Measurements from ENCODE around the gene TEX14. TPM values are rescaled to one million over a fixed set of nuclear protein-coding genes. Genes with fewer than 3 reads are reported as not detected.
"Not testable (repeated sequence)": the region's sequence is repeated elsewhere in the genome, so short reads cannot be mapped to it uniquely, and the experiment has no call there.

The TEX14 gene
- total and polyA plus RNA-seq, 4 donors, result 0.16 to 0.24 (median 0.18) TPM; not detected in 1

DNA sequence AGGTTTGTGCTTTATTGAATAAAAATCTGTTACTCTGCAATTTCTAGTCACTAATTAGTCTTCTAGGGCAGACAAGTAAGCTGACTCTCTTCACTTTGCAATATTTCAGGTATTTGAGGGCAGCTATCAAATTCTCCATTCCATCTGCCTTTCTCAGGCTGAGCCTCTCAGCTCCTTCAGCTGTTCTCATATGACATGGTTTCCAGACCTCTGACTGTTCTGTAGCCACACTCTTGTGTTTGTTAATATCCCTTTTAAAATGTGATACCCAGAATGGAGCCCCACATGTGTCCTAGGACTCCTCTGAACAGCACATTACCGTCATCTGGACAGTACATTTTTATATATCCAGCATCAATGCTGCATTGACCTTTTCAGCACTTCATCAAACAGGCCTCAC lies 131.3 kb downstream of the TEX14 start:
- ATAC-seq (ENCODE audit: low FRiP score), result no peak
- intact Hi-C loops (cut with DNase I), result no loop called here

DNA sequence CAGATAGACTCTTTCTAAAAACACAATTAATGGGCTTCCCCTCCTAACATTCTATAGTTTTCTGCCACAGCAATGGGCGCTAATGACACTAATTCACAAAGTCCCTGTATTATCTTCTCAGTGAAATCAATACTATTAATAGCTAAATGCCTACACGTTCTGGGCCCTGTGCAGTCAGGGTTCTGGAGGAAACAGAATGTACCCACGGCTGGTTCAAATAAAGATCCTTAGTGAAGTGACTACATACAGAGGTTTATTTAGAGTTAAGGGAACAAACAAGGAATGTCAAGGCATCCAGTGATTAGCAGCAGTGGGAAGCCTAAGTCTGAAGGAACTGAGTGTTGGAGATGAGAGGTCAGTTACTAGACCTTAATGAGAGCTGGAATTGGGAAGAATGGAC lies 133.9 kb downstream of the TEX14 start:
- no peak for DNase-seq
- intact Hi-C loops (cut with DNase I), result no loop called here
- Histone ChIP-seq H3K9me3 (ENCODE audit: control insufficient read depth, low read length) (no peaks in the 10 kb centered on the region), H3K36me3 (ENCODE audit: control insufficient read depth in 1 of 2, insufficient read depth in 2 of 2, low read length in 1 of 2) (no peaks in the 10 kb centered on the region), H3K4me1 (ENCODE audit: control insufficient read depth in 1 of 2, insufficient read depth in 2 of 2, low read length in 2 of 2) (no peaks in the 10 kb centered on the region), H3K27ac (ENCODE audit: low read depth in 1 of 2, low read length in 2 of 2) (no peak overlapping the region), H3K4me3 (ENCODE audit: low read length in 2 of 2) (no peak overlapping the region), H3K27me3 (ENCODE audit: control insufficient read depth in 1 of 2, insufficient read depth in 2 of 2, low read length in 1 of 2) (no peaks in the 10 kb centered on the region)
- WGBS, 2 donors, result 70 to 79% methylated on average over 3 of the region's 3 CpGs
- ATAC-seq (ENCODE audit: low FRiP score), result no peak

More for the DNA sequence above, 131.3 kb downstream of the TEX14 start:
- Histone ChIP-seq H3K4me1 (ENCODE audit: control insufficient read depth in 1 of 2, insufficient read depth in 2 of 2, low read length in 2 of 2) (no peaks in the 10 kb centered on the region), H3K4me3 (ENCODE audit: low read length in 2 of 2) (no peak overlapping the region), H3K36me3 (ENCODE audit: control insufficient read depth in 1 of 2, insufficient read depth in 2 of 2, low read length in 1 of 2) (no peaks in the 10 kb centered on the region), H3K27me3 (ENCODE audit: control insufficient read depth in 1 of 2, insufficient read depth in 2 of 2, low read length in 1 of 2) (no peaks in the 10 kb centered on the region), H3K9me3 (ENCODE audit: control insufficient read depth, low read length) (no peaks in the 10 kb centered on the region), H3K27ac (ENCODE audit: low read depth in 1 of 2, low read length in 2 of 2) (no peak overlapping the region)
- no peak for DNase-seq
- 59 to 73% methylated on average over 1 of the region's 1 CpG for WGBS, 2 donors

DNA sequence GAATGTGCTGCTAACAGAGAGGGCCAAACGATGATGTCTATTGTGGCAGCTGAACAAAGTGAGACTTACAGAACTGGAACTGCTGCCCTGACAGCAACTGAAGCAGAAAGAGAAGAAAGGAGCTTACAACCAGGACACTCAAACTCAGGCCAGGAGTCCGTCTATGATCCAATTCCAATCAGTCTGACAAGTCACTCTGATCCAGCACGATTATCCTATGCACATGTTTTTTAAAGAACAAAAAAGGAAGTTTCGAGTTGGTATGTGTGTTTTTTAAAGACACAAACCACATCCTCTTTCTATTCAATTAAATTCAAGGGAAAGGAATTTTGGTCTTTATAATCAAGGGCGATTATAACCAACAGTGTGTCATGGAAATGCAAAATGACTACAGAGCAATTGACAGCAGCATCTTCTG lies 135.0 kb downstream of the TEX14 start:
- 65% methylated on average over 5 of the region's 5 CpGs for WGBS, 2 donors
- ATAC-seq (ENCODE audit: low FRiP score), result no peak

GRCh38 chr17:58555109-58555508 lies 136.7 kb downstream of the TEX14 start:
- 90 to 91% methylated on average over 3 of the region's 3 CpGs for WGBS, 2 donors
- ATAC-seq (ENCODE audit: low FRiP score); intact Hi-C loops (cut with DNase I); H3K4me3 ChIP-seq (ENCODE audit: low read length in 2 of 2); H3K27me3 ChIP-seq (ENCODE audit: control insufficient read depth in 1 of 2, insufficient read depth in 2 of 2, low read length in 1 of 2); H3K9me3 ChIP-seq (ENCODE audit: control insufficient read depth, low read length); H3K36me3 ChIP-seq (ENCODE audit: control insufficient read depth in 1 of 2, insufficient read depth in 2 of 2, low read length in 1 of 2); H3K27ac ChIP-seq (ENCODE audit: low read depth in 1 of 2, low read length in 2 of 2); H3K4me1 ChIP-seq (ENCODE audit: control insufficient read depth in 1 of 2, insufficient read depth in 2 of 2, low read length in 2 of 2); DNase-seq: not testable (repeated sequence)

More for the DNA sequence above, 135.0 kb downstream of the TEX14 start:
- H3K4me3 ChIP-seq (ENCODE audit: low read length in 2 of 2), result no peak overlapping the region
- no peaks in the 10 kb centered on the region for H3K27me3 ChIP-seq (ENCODE audit: control insufficient read depth in 1 of 2, insufficient read depth in 2 of 2, low read length in 1 of 2)
- no peak overlapping the region for H3K27ac ChIP-seq (ENCODE audit: low read depth in 1 of 2, low read length in 2 of 2)
- no peak for DNase-seq
- H3K4me1 ChIP-seq (ENCODE audit: control insufficient read depth in 1 of 2, insufficient read depth in 2 of 2, low read length in 2 of 2), result no peaks in the 10 kb centered on the region
- no peaks in the 10 kb centered on the region for H3K9me3 ChIP-seq (ENCODE audit: control insufficient read depth, low read length)
- intact Hi-C loops (cut with DNase I), result no loop called here
- no peaks in the 10 kb centered on the region for H3K36me3 ChIP-seq (ENCODE audit: control insufficient read depth in 1 of 2, insufficient read depth in 2 of 2, low read length in 1 of 2)

DNA sequence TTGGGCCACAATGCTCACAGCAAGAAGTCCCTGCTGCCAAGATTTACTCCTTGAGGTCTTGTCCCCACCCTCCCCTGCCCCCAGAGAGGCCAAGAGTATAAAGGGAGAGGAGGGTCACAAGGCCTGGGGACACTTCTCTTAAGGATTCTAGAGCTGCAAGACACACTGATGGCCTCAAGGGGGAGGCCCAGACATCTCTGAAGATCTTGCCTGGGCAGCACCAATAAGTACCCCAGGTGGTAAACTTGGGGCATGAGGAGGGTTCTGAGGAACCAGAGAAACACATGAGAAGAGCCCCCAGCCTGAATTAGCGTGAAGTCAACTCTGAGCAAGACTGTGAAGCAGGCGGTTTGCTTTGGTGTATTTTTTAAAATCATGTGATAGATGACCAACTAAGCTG lies 150.6 kb downstream of the TEX14 start:
- whole genome bisulfite sequencing, 2 donors, result 80 to 87% methylated on average over 2 of the region's 2 CpGs
- DNase-seq (no peak), ATAC-seq (ENCODE audit: low FRiP score) (no peak)
- H3K9me3 ChIP-seq (ENCODE audit: control insufficient read depth, low read length), result no peaks in the 10 kb centered on the region
- no peaks in the 10 kb centered on the region for H3K4me1 ChIP-seq (ENCODE audit: control insufficient read depth in 1 of 2, insufficient read depth in 2 of 2, low read length in 2 of 2)
- H3K27me3 ChIP-seq (ENCODE audit: control insufficient read depth in 1 of 2, insufficient read depth in 2 of 2, low read length in 1 of 2), result no peaks in the 10 kb centered on the region
- no peak overlapping the region for H3K4me3 ChIP-seq (ENCODE audit: low read length in 2 of 2)
- H3K27ac ChIP-seq (ENCODE audit: low read depth in 1 of 2, low read length in 2 of 2), result no peak overlapping the region
- intact Hi-C loops (cut with DNase I), result no loop called here
- H3K36me3 ChIP-seq (ENCODE audit: control insufficient read depth in 1 of 2, insufficient read depth in 2 of 2, low read length in 1 of 2), result no peaks in the 10 kb centered on the region

DNA sequence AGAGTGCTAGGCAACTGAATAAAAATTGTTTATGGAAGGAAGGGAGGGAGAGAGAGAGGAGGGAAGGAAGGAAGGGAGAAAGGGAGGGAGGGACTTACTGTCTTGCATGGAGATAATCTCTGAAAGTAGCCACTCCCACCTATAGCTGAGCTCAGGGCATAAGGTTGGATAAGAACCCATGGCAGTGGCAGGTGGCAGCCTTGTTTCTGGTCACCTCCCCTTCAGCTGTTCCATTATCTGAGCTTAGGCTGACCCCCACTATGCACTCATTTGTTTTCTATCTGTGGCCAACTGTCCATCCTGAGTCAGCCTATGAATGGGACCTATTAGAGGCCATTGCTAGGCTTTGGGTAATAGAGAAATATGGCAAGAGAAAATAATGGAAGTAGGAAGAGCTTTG lies 152.1 kb downstream of the TEX14 start:
- no peaks in the 10 kb centered on the region for H3K4me1 ChIP-seq (ENCODE audit: control insufficient read depth in 1 of 2, insufficient read depth in 2 of 2, low read length in 2 of 2)
- DNase-seq, result no peak
- ATAC-seq (ENCODE audit: low FRiP score), result no peak
- H3K27ac ChIP-seq (ENCODE audit: low read depth in 1 of 2, low read length in 2 of 2), result no peak overlapping the region
- H3K36me3 ChIP-seq (ENCODE audit: control insufficient read depth in 1 of 2, insufficient read depth in 2 of 2, low read length in 1 of 2), result no peaks in the 10 kb centered on the region
- intact Hi-C loops (cut with DNase I), result no loop called here
- H3K4me3 ChIP-seq (ENCODE audit: low read length in 2 of 2), result no peak overlapping the region
- no peaks in the 10 kb centered on the region for H3K27me3 ChIP-seq (ENCODE audit: control insufficient read depth in 1 of 2, insufficient read depth in 2 of 2, low read length in 1 of 2)
- no peaks in the 10 kb centered on the region for H3K9me3 ChIP-seq (ENCODE audit: control insufficient read depth, low read length)

DNA sequence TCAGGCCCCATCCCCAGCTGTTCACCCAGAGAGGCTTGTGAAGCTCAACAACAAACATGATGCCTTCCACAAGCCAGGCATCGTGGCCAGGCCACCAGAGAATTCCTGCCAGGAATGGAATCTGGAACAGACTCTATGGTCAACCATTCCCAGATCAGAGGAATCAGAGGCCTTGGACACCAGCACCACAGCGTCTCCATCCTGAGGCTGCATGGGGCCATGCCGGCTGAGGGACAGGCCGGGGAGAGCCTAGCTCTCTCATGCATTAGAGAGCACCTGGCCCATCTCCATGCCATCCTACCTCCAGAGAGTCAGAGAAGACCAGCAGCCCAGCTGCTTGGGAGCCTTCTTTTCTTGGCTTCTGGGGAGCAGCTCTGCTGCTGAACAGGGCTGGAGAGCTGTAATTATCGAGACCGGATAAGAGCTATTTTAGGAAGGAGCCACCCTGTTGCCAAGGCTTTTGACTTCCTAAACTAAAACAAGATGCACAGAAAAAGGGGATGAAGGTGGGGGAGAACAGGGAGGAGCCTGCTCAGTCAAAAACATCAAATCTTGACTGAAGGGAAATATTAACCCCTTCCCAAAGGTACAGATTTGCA lies 152.9 kb downstream of the TEX14 start:
- 41 to 43% methylated on average over 6 of the region's 6 CpGs for WGBS, 2 donors
- H3K4me1 ChIP-seq (ENCODE audit: control insufficient read depth in 1 of 2, insufficient read depth in 2 of 2, low read length in 2 of 2), result no peaks in the 10 kb centered on the region
- ATAC-seq (ENCODE audit: low FRiP score), result no peak
- H3K27me3 ChIP-seq (ENCODE audit: control insufficient read depth in 1 of 2, insufficient read depth in 2 of 2, low read length in 1 of 2), result no peaks in the 10 kb centered on the region
- H3K4me3 ChIP-seq (ENCODE audit: low read length in 2 of 2), result no peak overlapping the region
- no peaks in the 10 kb centered on the region for H3K9me3 ChIP-seq (ENCODE audit: control insufficient read depth, low read length)
- DNase-seq, result no peak
- H3K36me3 ChIP-seq (ENCODE audit: control insufficient read depth in 1 of 2, insufficient read depth in 2 of 2, low read length in 1 of 2), result no peaks in the 10 kb centered on the region
- H3K27ac ChIP-seq (ENCODE audit: low read depth in 1 of 2, low read length in 2 of 2), result no peak overlapping the region
- intact Hi-C loops (cut with DNase I), result no loop called here

DNA sequence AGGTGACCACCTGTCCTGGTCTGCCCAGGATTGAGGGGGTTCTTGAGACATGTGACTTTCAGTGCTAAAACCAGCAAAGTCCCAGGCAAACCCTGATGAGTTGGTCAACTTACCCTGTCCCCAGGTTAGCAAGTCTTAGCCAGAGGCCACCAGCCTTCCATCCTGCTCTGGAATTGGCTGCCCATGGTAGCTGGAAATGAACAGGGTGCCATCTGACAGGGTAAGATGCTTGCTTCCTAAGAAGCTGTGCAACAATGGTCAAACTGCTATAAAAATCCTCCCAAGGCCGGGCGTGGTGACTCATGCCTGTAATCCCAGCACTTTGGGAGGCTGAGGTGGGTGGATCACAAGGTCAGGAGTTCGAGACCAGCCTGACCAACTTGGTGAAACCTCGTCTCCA lies 154.6 kb downstream of the TEX14 start:
- intact Hi-C loops (cut with DNase I), result no loop called here
- Histone ChIP-seq H3K4me3 (ENCODE audit: low read length in 2 of 2) (no peak overlapping the region), H3K4me1 (ENCODE audit: control insufficient read depth in 1 of 2, insufficient read depth in 2 of 2, low read length in 2 of 2) (no peaks in the 10 kb centered on the region), H3K27me3 (ENCODE audit: control insufficient read depth in 1 of 2, insufficient read depth in 2 of 2, low read length in 1 of 2) (no peaks in the 10 kb centered on the region), H3K36me3 (ENCODE audit: control insufficient read depth in 1 of 2, insufficient read depth in 2 of 2, low read length in 1 of 2) (no peaks in the 10 kb centered on the region), H3K27ac (ENCODE audit: low read depth in 1 of 2, low read length in 2 of 2) (no peak overlapping the region), H3K9me3 (ENCODE audit: control insufficient read depth, low read length) (no peaks in the 10 kb centered on the region)
- ATAC-seq (ENCODE audit: low FRiP score) (no peak), DNase-seq (no peak)
- 91 to 93% methylated on average over 4 of the region's 4 CpGs for WGBS, 2 donors

DNA sequence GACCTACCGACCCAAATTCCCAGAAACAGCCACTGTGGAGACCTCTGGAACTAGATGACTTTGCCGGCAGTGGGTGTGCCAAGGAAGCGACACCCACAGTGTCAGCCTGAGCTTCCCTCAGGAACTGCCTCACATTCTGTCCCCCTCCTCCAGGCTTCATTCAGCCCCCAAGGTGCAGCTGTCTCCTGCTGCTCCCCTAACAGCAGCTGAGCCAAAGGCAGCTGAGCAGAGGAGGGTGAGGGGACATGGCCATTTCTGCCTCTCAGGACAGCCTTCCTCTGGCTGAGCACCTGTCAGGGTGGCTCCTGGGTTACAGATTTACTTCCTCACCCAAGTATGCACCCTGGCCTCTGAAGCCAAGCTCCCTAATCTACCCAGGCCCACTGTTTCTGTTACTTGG lies 155.3 kb downstream of the TEX14 start:
- Histone ChIP-seq H3K4me3 (ENCODE audit: low read length in 2 of 2) (no peak overlapping the region), H3K4me1 (ENCODE audit: control insufficient read depth in 1 of 2, insufficient read depth in 2 of 2, low read length in 2 of 2) (no peaks in the 10 kb centered on the region), H3K36me3 (ENCODE audit: control insufficient read depth in 1 of 2, insufficient read depth in 2 of 2, low read length in 1 of 2) (no peaks in the 10 kb centered on the region), H3K9me3 (ENCODE audit: control insufficient read depth, low read length) (no peaks in the 10 kb centered on the region), H3K27ac (ENCODE audit: low read depth in 1 of 2, low read length in 2 of 2) (no peak overlapping the region), H3K27me3 (ENCODE audit: control insufficient read depth in 1 of 2, insufficient read depth in 2 of 2, low read length in 1 of 2) (no peaks in the 10 kb centered on the region)
- ATAC-seq (ENCODE audit: low FRiP score) (no peak), DNase-seq (no peak)
- intact Hi-C loops (cut with DNase I), result no loop called here
- WGBS, 2 donors, result 85 to 86% methylated on average over 3 of the region's 3 CpGs

Measured in aorta (tissue), 5 donors.